Measurements from ENCODE around the gene ABCC2.

DNA sequence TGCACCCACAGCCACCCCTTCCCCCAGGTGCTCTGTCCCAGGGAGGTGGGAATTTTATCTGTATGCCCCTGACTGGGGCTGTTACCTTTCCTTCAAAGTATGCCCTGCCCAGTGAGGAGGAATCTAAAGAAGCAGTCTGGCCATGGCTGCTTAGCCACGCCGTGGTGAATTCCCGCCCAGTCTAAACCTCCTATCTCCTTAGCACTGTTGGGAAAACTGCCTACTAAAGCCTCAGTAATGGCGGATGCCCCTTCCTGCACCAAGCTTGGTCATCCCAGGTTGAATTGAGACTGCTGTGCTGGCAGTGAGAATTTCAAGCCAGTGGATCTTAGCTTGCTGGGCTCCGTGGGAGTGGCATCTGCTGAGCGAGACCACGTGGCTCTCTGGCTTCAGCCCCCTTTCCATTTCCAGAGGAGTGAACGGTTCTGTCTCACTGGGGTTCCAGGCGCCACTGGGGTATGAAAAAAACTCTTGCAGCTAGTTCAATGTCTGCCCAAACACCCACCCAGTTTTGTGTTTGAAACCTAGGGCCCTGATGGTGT is 87.2 kb downstream of the ABCC2 start:
- TF ChIP-seq, protein P1, sequence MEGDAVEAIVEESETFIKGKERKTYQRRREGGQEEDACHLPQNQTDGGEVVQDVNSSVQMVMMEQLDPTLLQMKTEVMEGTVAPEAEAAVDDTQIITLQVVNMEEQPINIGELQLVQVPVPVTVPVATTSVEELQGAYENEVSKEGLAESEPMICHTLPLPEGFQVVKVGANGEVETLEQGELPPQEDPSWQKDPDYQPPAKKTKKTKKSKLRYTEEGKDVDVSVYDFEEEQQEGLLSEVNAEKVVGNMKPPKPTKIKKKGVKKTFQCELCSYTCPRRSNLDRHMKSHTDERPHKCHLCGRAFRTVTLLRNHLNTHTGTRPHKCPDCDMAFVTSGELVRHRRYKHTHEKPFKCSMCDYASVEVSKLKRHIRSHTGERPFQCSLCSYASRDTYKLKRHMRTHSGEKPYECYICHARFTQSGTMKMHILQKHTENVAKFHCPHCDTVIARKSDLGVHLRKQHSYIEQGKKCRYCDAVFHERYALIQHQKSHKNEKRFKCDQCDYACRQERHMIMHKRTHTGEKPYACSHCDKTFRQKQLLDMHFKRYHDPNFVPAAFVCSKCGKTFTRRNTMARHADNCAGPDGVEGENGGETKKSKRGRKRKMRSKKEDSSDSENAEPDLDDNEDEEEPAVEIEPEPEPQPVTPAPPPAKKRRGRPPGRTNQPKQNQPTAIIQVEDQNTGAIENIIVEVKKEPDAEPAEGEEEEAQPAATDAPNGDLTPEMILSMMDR (conservative IDR thresholded peaks at IDR 0.05; ENCODE audit: low read length) = no peak
- TF ChIP-seq EZH2phosphoT487 (IDR thresholded peaks at IDR 0.05; ENCODE audit: borderline replicate concordance, low read depth, low read length) = no peak

Data from OCI-LY7 (cell line).